Ishikawa (cell line): ENCODE results near the gene EMILIN3.
A peak's percentile ranks its signal among the peaks of the same experiment; 100 is the strongest.

Source experiments
- CEBPB ChIP-seq: IDR thresholded peaks from 2 replicates; pipeline ENCODE4 v1.6.1; 2012
- CREB1 ChIP-seq: IDR thresholded peaks from 2 replicates; pipeline ENCODE4 v1.6.1; 2012; ENCODE audit warnings: low read depth
- EGR1 ChIP-seq: IDR thresholded peaks from 2 replicates; pipeline ENCODE4 v1.6.1; 2012
- EP300 ChIP-seq: IDR thresholded peaks from 2 replicates; pipeline ENCODE4 v1.6.1; 2012; ENCODE audit warnings: borderline replicate concordance
- FOXM1 ChIP-seq: IDR thresholded peaks from 2 replicates; pipeline ENCODE4 v1.6.1; 2012; ENCODE audit warnings: low read depth, borderline replicate concordance
- MAX ChIP-seq: IDR thresholded peaks from 2 replicates; pipeline ENCODE4 v1.6.1; 2012
- NFIC ChIP-seq: IDR thresholded peaks from 2 replicates; pipeline ENCODE4 v1.6.1; 2012
- RAD21 ChIP-seq: IDR thresholded peaks from 2 replicates; pipeline ENCODE4 v1.6.1; 2012; ENCODE audit warnings: low read depth
- REST ChIP-seq: IDR thresholded peaks from 2 replicates; pipeline ENCODE4 v1.6.1; 2012; ENCODE audit warnings: low read depth, mild to moderate bottlenecking
- TAF1 ChIP-seq: IDR thresholded peaks from 2 replicates; pipeline ENCODE4 v1.6.1; 2012; ENCODE audit warnings: low read depth, mild to moderate bottlenecking
- TCF12 ChIP-seq: IDR thresholded peaks from 2 replicates; pipeline ENCODE4 v1.6.1; 2012; ENCODE audit warnings: low read depth
- TEAD4 ChIP-seq: IDR thresholded peaks from 2 replicates; pipeline ENCODE4 v1.6.1; 2012
- USF1 ChIP-seq: IDR thresholded peaks from 2 replicates; pipeline ENCODE4 v1.6.1; 2012
- YY1 ChIP-seq: IDR thresholded peaks from 2 replicates; pipeline ENCODE4 v1.6.1; 2012; ENCODE audit warnings: low read depth
- ZBTB7A ChIP-seq: IDR thresholded peaks from 2 replicates; pipeline ENCODE4 v1.6.1; 2012; ENCODE audit warnings: low read depth

The EMILIN3 gene

GRCh38 chr20:41412324-41413120, 45.9 kb upstream of the EMILIN3 start:
- TF ChIP-seq TCF12 (no peak), EGR1 (no peak), MAX (no peak), CREB1 (no peak), EP300 (no peak), TAF1 (no peak), YY1 (no peak), TEAD4 (no peak), FOXM1 (no peak), NFIC (no peak), CEBPB (no peak), RAD21 (no peak), REST (no peak), USF1 (no peak), ZBTB7A (no peak)

- TF ChIP-seq NFIC, result no peak
- TF ChIP-seq RAD21, result peak; percentile 32; the same call in 1 of the 2 replicates
Observed at GRCh38 chr20:41411391-41411847, 44.8 kb upstream of the EMILIN3 start.

- no peak for TF ChIP-seq NFIC
- TF ChIP-seq RAD21, result no peak
- TF ChIP-seq FOXM1, result no peak
- TF ChIP-seq USF1, result no peak
- no peak for TF ChIP-seq REST
- TF ChIP-seq CEBPB, result no peak
- no peak for TF ChIP-seq ZBTB7A
- no peak for TF ChIP-seq TEAD4
- no peak for TF ChIP-seq YY1
- TF ChIP-seq EGR1, result no peak
- TF ChIP-seq TAF1, result no peak
- no peak for TF ChIP-seq EP300
- TF ChIP-seq MAX, result no peak
- TF ChIP-seq TCF12, result no peak
- TF ChIP-seq CREB1, result no peak
Observed at GRCh38 chr20:41408986-41409385, 42.4 kb upstream of the EMILIN3 start.

GRCh38 chr20:41408156-41408794, 41.7 kb upstream of the EMILIN3 start:
- TF ChIP-seq REST, result no peak
- no peak for TF ChIP-seq TAF1
- no peak for TF ChIP-seq TEAD4
- no peak for TF ChIP-seq CEBPB
- no peak for TF ChIP-seq MAX
- TF ChIP-seq EGR1, result no peak
- no peak for TF ChIP-seq TCF12
- no peak for TF ChIP-seq NFIC
- TF ChIP-seq RAD21, result no peak
- TF ChIP-seq EP300, result no peak
- TF ChIP-seq USF1, result no peak
- TF ChIP-seq ZBTB7A, result no peak
- TF ChIP-seq FOXM1, result no peak
- no peak for TF ChIP-seq CREB1
- no peak for TF ChIP-seq YY1
